CD4-positive, alpha-beta T cell treated with Interleukin-12 subunit alpha and Interleukin-12 subunit beta, for 1 hour (primary cell): ENCODE measurements around the gene ARPC5.

Source experiments
- DNase-seq: peaks from one replicate; pipeline ENCODE4 v3.0.0-alpha.2; 2020

The ARPC5 gene

GRCh38 chr1:183609313-183609712 is 26.3 kb downstream of the ARPC5 start:
- DNase-seq: no peak

GRCh38 chr1:183607322-183607980 is 28.1 kb downstream of the ARPC5 start:
- no peak for DNase-seq

- no peak for DNase-seq
These were observed 29.7 kb downstream of the ARPC5 start for GRCh38 chr1:183605904-183606303.

GRCh38 chr1:183604815-183605214 is 30.8 kb downstream of the ARPC5 start:
- no peak for DNase-seq

GRCh38 chr1:183604038-183604808 is 31.4 kb downstream of the ARPC5 start:
- no peak for DNase-seq

- no peak for DNase-seq
These were observed 33.1 kb downstream of the ARPC5 start for GRCh38 chr1:183602510-183602909.

- no peak for DNase-seq
These were observed 34.9 kb downstream of the ARPC5 start for GRCh38 chr1:183600634-183601033.

- no peak for DNase-seq
These were observed 35.4 kb downstream of the ARPC5 start for GRCh38 chr1:183600136-183600535.

- no peak for DNase-seq
These were observed 37.2 kb downstream of the ARPC5 start for GRCh38 chr1:183598386-183598785.

GRCh38 chr1:183597656-183598347 is 37.8 kb downstream of the ARPC5 start:
- no peak for DNase-seq

- DNase-seq: no peak
These were observed 39.1 kb downstream of the ARPC5 start for GRCh38 chr1:183596500-183596899.

- DNase-seq: no peak
These were observed 40.0 kb downstream of the ARPC5 start for GRCh38 chr1:183595537-183595936.

- DNase-seq: no peak
These were observed 42.2 kb downstream of the ARPC5 start for GRCh38 chr1:183593356-183593755.

- DNase-seq: no peak
These were observed 42.9 kb downstream of the ARPC5 start for GRCh38 chr1:183592733-183593132.

- DNase-seq: peak; percentile 46
These were observed 45.1 kb downstream of the ARPC5 start, which contains the start of gene NCF2 for GRCh38 chr1:183590244-183591191. TSS of gene NCF2 (minus strand) at chr1:183590459. CDS start at chr1:183590329, 130 bp downstream.

- no peak for DNase-seq
These were observed 45.7 kb downstream of the ARPC5 start for GRCh38 chr1:183589874-183590243.

- no peak for DNase-seq
These were observed 46.2 kb downstream of the ARPC5 start for GRCh38 chr1:183589384-183589783.

- no peak for DNase-seq
These were observed 46.8 kb downstream of the ARPC5 start for GRCh38 chr1:183588827-183589226.

GRCh38 chr1:183586926-183587325 is 48.7 kb downstream of the ARPC5 start:
- DNase-seq: no peak

- no peak for DNase-seq
These were observed 49.1 kb downstream of the ARPC5 start for GRCh38 chr1:183586455-183586854.

GRCh38 chr1:183585038-183585437 is 50.5 kb downstream of the ARPC5 start:
- no peak for DNase-seq

- DNase-seq: no peak
These were observed 51.4 kb downstream of the ARPC5 start for GRCh38 chr1:183584147-183584546.

- DNase-seq: no peak
These were observed 52.1 kb downstream of the ARPC5 start for GRCh38 chr1:183583466-183583865.
